Measurements from ENCODE around the gene NEGR1. TPM values are rescaled to one million over a fixed set of nuclear protein-coding genes. Genes with fewer than 3 reads are reported as not detected.

Gene NEGR1
- total RNA-seq, 1 donor = 20.7 TPM

- no peak overlapping the region for H3K4me3 ChIP-seq (ENCODE audit: low read depth, low read length)
- no peak for TF ChIP-seq CTCF (IDR thresholded peaks at IDR 0.05; ENCODE audit: insufficient read depth, low read length)
- DNase-seq (ENCODE audit: low read depth) = no peak
Measured at GRCh38 chr1:72117621-72118020, 164.7 kb downstream of the NEGR1 start.

GRCh38 chr1:72115290-72115689, 167.0 kb downstream of the NEGR1 start:
- H3K4me3 ChIP-seq (ENCODE audit: low read depth, low read length) = no peak overlapping the region
- no peak for DNase-seq (ENCODE audit: low read depth)
- no peak for TF ChIP-seq CTCF (IDR thresholded peaks at IDR 0.05; ENCODE audit: insufficient read depth, low read length)

GRCh38 chr1:72111662-72112061, 170.7 kb downstream of the NEGR1 start:
- H3K4me3 ChIP-seq (ENCODE audit: low read depth, low read length) = no peak overlapping the region
- DNase-seq (ENCODE audit: low read depth) = no peak
- TF ChIP-seq CTCF (IDR thresholded peaks at IDR 0.05; ENCODE audit: insufficient read depth, low read length) = no peak

- TF ChIP-seq CTCF (IDR thresholded peaks at IDR 0.05; ENCODE audit: insufficient read depth, low read length) = no peak
- no peak for DNase-seq (ENCODE audit: low read depth)
- no peak overlapping the region for H3K4me3 ChIP-seq (ENCODE audit: low read depth, low read length)
Measured at GRCh38 chr1:72109916-72110315, 172.4 kb downstream of the NEGR1 start.

- TF ChIP-seq CTCF (IDR thresholded peaks at IDR 0.05; ENCODE audit: insufficient read depth, low read length) = no peak
- no peak for DNase-seq (ENCODE audit: low read depth)
- no peak overlapping the region for H3K4me3 ChIP-seq (ENCODE audit: low read depth, low read length)
Measured at GRCh38 chr1:72105201-72105600, 177.1 kb downstream of the NEGR1 start.

- H3K4me3 ChIP-seq (ENCODE audit: low read depth, low read length) = no peak overlapping the region
- no peak for DNase-seq (ENCODE audit: low read depth)
Measured at GRCh38 chr1:72101840-72102632, 180.3 kb downstream of the NEGR1 start.

More at GRCh38 chr1:72101840-72102632, 180.3 kb downstream of the NEGR1 start:
- TF ChIP-seq CTCF (IDR thresholded peaks at IDR 0.05; ENCODE audit: insufficient read depth, low read length) = no peak

Data from fibroblast of the aortic adventitia (primary cell).